Measurements from ENCODE around the gene RPS17. TPM values are rescaled to one million over a fixed set of nuclear protein-coding genes. Genes with fewer than 3 reads are reported as not detected.
A peak's percentile ranks its signal among the peaks of the same experiment; 100 is the strongest.

Gene RPS17
- total RNA-seq, 1 donor from 2014 or later = 1,125 TPM

GRCh38 chr15:82572986-82573385 is 32.7 kb upstream of the RPS17 start:
- peaks cover 0 to 9% of the 10 kb centered on the region in 2 donors for H3K4me1 ChIP-seq
- TF ChIP-seq CTCF (IDR thresholded peaks at IDR 0.05) = no peak
- intact Hi-C loops (cut with DNase I) = no loop called here
- H3K36me3 ChIP-seq = no peaks in the 10 kb centered on the region
- DNase-seq (ENCODE audit: low spot score in 2 of 2) = no peak
- no peaks in the 10 kb centered on the region for H3K27me3 ChIP-seq
- no peak overlapping the region for H3K27ac ChIP-seq
- no peaks in the 10 kb centered on the region for H3K9me3 ChIP-seq
- no peak overlapping the region for H3K4me3 ChIP-seq

GRCh38 chr15:82572311-82572710 is 32.1 kb upstream of the RPS17 start:
- intact Hi-C loops (cut with DNase I) = no loop called here
- no peak for DNase-seq (ENCODE audit: low spot score in 2 of 2)
- no peak for TF ChIP-seq CTCF (IDR thresholded peaks at IDR 0.05)
- Histone ChIP-seq H3K36me3 (no peaks in the 10 kb centered on the region), H3K9me3 (no peaks in the 10 kb centered on the region), H3K27ac (peak overlapping the region in 1 of 2 donors; percentile 38), H3K4me3 (peak overlapping the region in 1 of 2 donors; percentile 65), H3K27me3 (no peaks in the 10 kb centered on the region), H3K4me1 (peaks cover 0 to 9% of the 10 kb centered on the region in 2 donors)

- no peak for TF ChIP-seq CTCF (IDR thresholded peaks at IDR 0.05)
- DNase-seq (ENCODE audit: low spot score in 2 of 2) = peak in 1 of 2 donors; percentile 69
- H3K36me3 ChIP-seq = no peaks in the 10 kb centered on the region
- H3K4me3 ChIP-seq = peak overlapping the region; percentile 50 to 65
- H3K27ac ChIP-seq = peak overlapping the region in 1 of 2 donors; percentile 38
- H3K4me1 ChIP-seq = peaks cover 0 to 9% of the 10 kb centered on the region in 2 donors
- intact Hi-C loops (cut with DNase I) = no loop called here
- H3K27me3 ChIP-seq = no peaks in the 10 kb centered on the region
- no peaks in the 10 kb centered on the region for H3K9me3 ChIP-seq
Observed at GRCh38 chr15:82571722-82572222, 31.5 kb upstream of the RPS17 start.

- Histone ChIP-seq H3K4me3 (peak overlapping the region in 1 of 2 donors; percentile 65), H3K4me1 (peaks cover 0 to 9% of the 10 kb centered on the region in 2 donors), H3K36me3 (no peaks in the 10 kb centered on the region), H3K27ac (peak overlapping the region in 1 of 2 donors; percentile 38), H3K27me3 (no peaks in the 10 kb centered on the region), H3K9me3 (no peaks in the 10 kb centered on the region)
- DNase-seq (ENCODE audit: low spot score in 2 of 2) = no peak
- TF ChIP-seq CTCF (IDR thresholded peaks at IDR 0.05) = no peak
- intact Hi-C loops (cut with DNase I) = no loop called here
Observed at GRCh38 chr15:82570721-82571508, 30.7 kb upstream of the RPS17 start.

- intact Hi-C loops (cut with DNase I) = no loop called here
Observed at GRCh38 chr15:82569834-82570233, 29.6 kb upstream of the RPS17 start.

More at GRCh38 chr15:82569834-82570233, 29.6 kb upstream of the RPS17 start:
- TF ChIP-seq CTCF (IDR thresholded peaks at IDR 0.05) = no peak
- Histone ChIP-seq H3K4me1 (peaks cover 0 to 9% of the 10 kb centered on the region in 2 donors), H3K9me3 (no peaks in the 10 kb centered on the region), H3K27ac (no peak overlapping the region), H3K27me3 (no peaks in the 10 kb centered on the region), H3K36me3 (no peaks in the 10 kb centered on the region), H3K4me3 (no peak overlapping the region)
- DNase-seq (ENCODE audit: low spot score in 2 of 2) = no peak
